Stomach (tissue), 9 donors: ENCODE data around the gene CNNM4. TPM values are rescaled to one million over a fixed set of nuclear protein-coding genes. Genes with fewer than 3 reads are reported as not detected.

ENCODE experiments used
- DNase-seq, 2 donors: peaks; one replicate each; pipeline versions ENCODE4 v3.0.0 to v3.0.0-alpha.2; 2013 to 2019
- H3K27ac ChIP-seq, 5 donors: fragments of 200-600 bp in 4 of 5; sonication (generic) in 4 of 5; one replicate each; pipeline ENCODE4 v1.5.1; 2013 to 2019; ENCODE audit warnings: mild to moderate bottlenecking in 1 of 5, moderate library complexity in 1 of 5
- H3K27me3 ChIP-seq, 3 donors: fragments of 200-600 bp; sonication (generic); one replicate each; pipeline ENCODE4 v1.5.1; 2017 to 2019; ENCODE audit warnings: mixed run types in 1 of 3
- H3K36me3 ChIP-seq, 4 donors: fragments of 200-600 bp; sonication (generic); 1 replicate in 3 of 4; 2 replicates in 1 of 4; pipeline ENCODE4 v1.5.1; 2016 to 2019
- H3K4me1 ChIP-seq, 4 donors: fragments of 200-600 bp; sonication (generic); one replicate each; pipeline ENCODE4 v1.5.1; 2016 to 2019
- H3K4me3 ChIP-seq, 4 donors: fragments of 200-600 bp; sonication (generic) in 3 of 4; one replicate each; pipeline ENCODE4 v1.5.1; 2016 to 2019; ENCODE audit warnings: mild to moderate bottlenecking in 1 of 4
- H3K9me3 ChIP-seq, 4 donors: fragments of 200-600 bp; sonication (generic); one replicate each; pipeline ENCODE4 v1.5.1; 2016 to 2019
- CTCF ChIP-seq, 7 experiments: fragments of 450-650 bp in 4 of 7; fragments of 200-600 bp in 3 of 7; sonication (generic) in 3 of 7; IDR thresholded peaks; one replicate each; pipeline ENCODE4 v1.5.1; 2016 to 2019; ENCODE audit warnings: antibody characterized with exemption in 7 of 7, control low read depth in 2 of 7, mild to moderate bottlenecking in 1 of 7
- EP300 ChIP-seq: sonication (generic); formaldehyde crosslinking; IDR thresholded peaks from one replicate; pipeline ENCODE4 v1.6.1; 2017; ENCODE audit warnings: antibody characterized with exemption
- POLR2A ChIP-seq, 4 donors: fragments of 450-650 bp; IDR thresholded peaks; one replicate each; pipeline ENCODE4 v1.6.1; 2016; ENCODE audit warnings: antibody characterized with exemption in 4 of 4, control low read depth in 2 of 4, mild to moderate bottlenecking in 1 of 4, moderate library complexity in 1 of 4
- POLR2AphosphoS5 ChIP-seq, 3 donors: sonication (generic); formaldehyde crosslinking; IDR thresholded peaks; one replicate each; pipeline ENCODE4 v1.6.1; 2016; ENCODE audit warnings: antibody characterized with exemption in 3 of 3
- WGBS, 5 donors: extraction: QIAGEN DNeasy Blood & Tissue Kit in 3 of 5; methylation state at CpG; one replicate each; pipeline versions ENCODE4 v1.1.5 to v1.1.7; 2013 to 2018; 5-methylcytosine and 5-hydroxymethylcytosine counted together
- intact Hi-C: fragments of 100-400 bp; cut with DNase I; formaldehyde crosslinking; loops from one replicate; pipeline ENCODE4 v1.15.1; 2023; ENCODE audit warnings: low total_unique reads
- polyA plus RNA-seq, 3 donors: library from polyadenylated mRNA; stranded (reverse); fragments of 200-250 nt; gene quantifications; one replicate each; pipeline ENCODE4 v1.2.3, GENCODE V29; 2013
- total RNA-seq, 5 donors: library from RNA; depleted of rRNA; stranded (reverse); fragments of >200 nt; gene quantifications; one replicate each; pipeline versions ENCODE4 v1.1.0 to v1.2.3, GENCODE V29; 2014 to 2016
- donor health status: healthy with polysubstance abuse.
- donor health status: Bipolar disorder and iron deficiency.
- donor health status: healthy.

CNNM4 gene
- total and polyA plus RNA-seq, 8 donors = 1.2 to 26.6 (median 2.8) TPM

- Histone ChIP-seq H3K27me3 (no peaks in the 10 kb centered on the region), H3K36me3 (peaks cover 0 to 13% (median 0%) of the 10 kb centered on the region in 4 donors), H3K27ac (no peak overlapping the region), H3K9me3 (no peaks in the 10 kb centered on the region), H3K4me1 (peaks cover 20 to 84% (median 63%) of the 10 kb centered on the region in 4 donors), H3K4me3 (no peak overlapping the region)
- DNase-seq = peak in 1 of 2 donors; percentile 30
- TF ChIP-seq CTCF (IDR thresholded peaks at IDR 0.05) = no peak
- TF ChIP-seq POLR2A (IDR thresholded peaks at IDR 0.05) = no peak
- TF ChIP-seq POLR2AphosphoS5 (IDR thresholded peaks at IDR 0.05) = no peak
- no peak for TF ChIP-seq EP300
- intact Hi-C loops = no loop called here
- WGBS, 5 donors = 52 to 67% (median 66%) methylated on average over 7 of the region's 7 CpGs
These were observed 9.1 kb downstream of the CNNM4 start for GRCh38 chr2:96769814-96770213.

GRCh38 chr2:96770442-96771202 is 9.9 kb downstream of the CNNM4 start:
- WGBS, 5 donors = 86 to 93% (median 89%) methylated on average over 21 to 25 of the region's 25 CpGs

GRCh38 chr2:96771796-96772618 is 11.3 kb downstream of the CNNM4 start:
- peak; percentile 86 to 89 for DNase-seq
- WGBS, 5 donors = 64 to 83% (median 68%) methylated on average over 20 of the region's 20 CpGs
- Histone ChIP-seq H3K9me3 (no peaks in the 10 kb centered on the region), H3K4me1 (peaks cover 20 to 75% (median 48%) of the 10 kb centered on the region in 4 donors), H3K36me3 (peaks cover 0 to 12% (median 0%) of the 10 kb centered on the region in 4 donors), H3K27me3 (no peaks in the 10 kb centered on the region), H3K4me3 (no peak overlapping the region), H3K27ac (peak overlapping the region in 4 of 5 donors; percentile 29 to 65 (median 54))
- no peak for TF ChIP-seq POLR2A (IDR thresholded peaks at IDR 0.05)
- TF ChIP-seq CTCF (IDR thresholded peaks at IDR 0.05) = peak in 3 of 7 experiments; percentile 6 to 56 (median 34)
- no peak for TF ChIP-seq EP300
- peak in 1 of 3 donors; percentile 48 for TF ChIP-seq POLR2AphosphoS5 (IDR thresholded peaks at IDR 0.05)
- intact Hi-C loops = no loop called here

More at GRCh38 chr2:96770442-96771202, 9.9 kb downstream of the CNNM4 start:
- H3K9me3 ChIP-seq = no peaks in the 10 kb centered on the region
- peaks cover 0 to 13% (median 0%) of the 10 kb centered on the region in 4 donors for H3K36me3 ChIP-seq
- no peak for TF ChIP-seq EP300
- no peak for TF ChIP-seq POLR2AphosphoS5 (IDR thresholded peaks at IDR 0.05)
- TF ChIP-seq CTCF (IDR thresholded peaks at IDR 0.05) = no peak
- TF ChIP-seq POLR2A (IDR thresholded peaks at IDR 0.05) = no peak
- no peak overlapping the region for H3K27ac ChIP-seq
- no peak overlapping the region for H3K4me3 ChIP-seq
- DNase-seq = no peak
- peaks cover 20 to 84% (median 58%) of the 10 kb centered on the region in 4 donors for H3K4me1 ChIP-seq
- intact Hi-C loops = no loop called here
- H3K27me3 ChIP-seq = no peaks in the 10 kb centered on the region
